Endothelial cell (in vitro differentiated cells): ENCODE measurements around the gene SLC22A14. TPM values are rescaled to one million over a fixed set of nuclear protein-coding genes. Genes with fewer than 3 reads are reported as not detected.

Experiments
- DNase-seq: peaks from one replicate; pipeline ENCODE4 v3.0.0; 2021; ENCODE audit warnings: low spot score
- H3K27ac Mint-ChIP-seq: one replicate; pipeline ENCODE4 v1.8.0; 2021; ENCODE audit warnings: mixed read lengths, inconsistent platforms; ENCODE audit not compliant: unreplicated experiment
- H3K27me3 Mint-ChIP-seq: one replicate; pipeline ENCODE4 v1.8.0; 2021; ENCODE audit warnings: mild to moderate bottlenecking, moderate library complexity, mixed read lengths, inconsistent platforms; ENCODE audit not compliant: unreplicated experiment
- H3K36me3 Mint-ChIP-seq: one replicate; pipeline ENCODE4 v1.8.0; 2021; ENCODE audit warnings: mild to moderate bottlenecking, low read depth, mixed read lengths, inconsistent platforms; ENCODE audit not compliant: unreplicated experiment
- H3K4me1 Mint-ChIP-seq: one replicate; pipeline ENCODE4 v1.8.0; 2021; ENCODE audit warnings: mild to moderate bottlenecking, mixed read lengths, inconsistent platforms; ENCODE audit not compliant: unreplicated experiment
- H3K4me3 Mint-ChIP-seq: one replicate; pipeline ENCODE4 v1.8.0; 2021; ENCODE audit warnings: mild to moderate bottlenecking, mixed read lengths, inconsistent platforms; ENCODE audit not compliant: unreplicated experiment
- H3K9me3 Mint-ChIP-seq: one replicate; pipeline ENCODE4 v1.8.0; 2021; ENCODE audit warnings: mixed read lengths, inconsistent platforms; ENCODE audit not compliant: unreplicated experiment
- total RNA-seq: library from RNA; stranded (reverse); fragmentation: NEBNext Ultra II Directional; extraction: Animal tissue kit (Norgen Biotek cat#: 25700); gene quantifications from one replicate; pipeline ENCODE4 v1.2.1, GENCODE V29; 2021; ENCODE audit not compliant: unreplicated experiment
- TF ChIP-seq, protein P1 (sequence below): fragments of 200-600 bp; sonication (generic); IDR thresholded peaks from one replicate; pipeline ENCODE4 v1.5.0; 2021; ENCODE audit warnings: antibody characterized with exemption; ENCODE audit not compliant: unreplicated experiment

SLC22A14 gene
- total RNA-seq, 1 donor from 2014 or later, result 0.36 TPM

DNA sequence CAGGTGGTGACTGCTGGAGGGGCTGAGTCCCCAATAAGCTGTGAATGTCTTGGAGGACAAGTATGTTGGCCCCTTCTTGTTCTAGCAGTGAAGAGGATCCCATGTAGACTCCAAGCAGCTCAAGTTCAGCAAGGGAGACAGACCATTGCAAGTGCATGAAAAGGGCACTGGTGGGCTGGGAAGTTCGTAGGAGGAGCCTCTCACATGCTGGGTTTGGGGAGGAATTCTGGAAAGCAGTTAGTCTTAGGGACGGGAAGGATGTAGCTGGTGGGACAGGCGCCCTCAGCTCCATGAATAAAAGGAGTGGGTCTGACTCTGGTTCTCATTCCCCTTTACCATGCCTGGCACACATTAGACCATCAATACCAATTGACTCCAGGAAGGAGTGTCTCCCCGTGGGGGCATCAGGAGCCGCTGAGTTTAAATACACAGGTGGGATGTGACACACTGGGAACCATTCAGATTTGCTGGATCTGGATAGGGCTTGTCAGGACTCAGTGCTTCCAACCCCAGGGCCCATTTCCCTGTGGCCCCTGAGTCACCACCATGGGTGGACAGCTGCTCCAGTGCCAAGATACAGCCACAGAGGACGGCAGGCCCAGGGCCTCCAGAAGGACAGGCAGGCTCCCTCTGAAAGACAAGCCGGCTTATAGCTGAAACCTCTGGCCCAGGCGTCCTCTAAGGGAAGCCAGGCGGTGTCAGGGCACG lies 63.9 kb downstream of the SLC22A14 start:
- peaks cover 4% of the 10 kb centered on the region for H3K4me1 Mint-ChIP-seq
- TF ChIP-seq, protein P1, sequence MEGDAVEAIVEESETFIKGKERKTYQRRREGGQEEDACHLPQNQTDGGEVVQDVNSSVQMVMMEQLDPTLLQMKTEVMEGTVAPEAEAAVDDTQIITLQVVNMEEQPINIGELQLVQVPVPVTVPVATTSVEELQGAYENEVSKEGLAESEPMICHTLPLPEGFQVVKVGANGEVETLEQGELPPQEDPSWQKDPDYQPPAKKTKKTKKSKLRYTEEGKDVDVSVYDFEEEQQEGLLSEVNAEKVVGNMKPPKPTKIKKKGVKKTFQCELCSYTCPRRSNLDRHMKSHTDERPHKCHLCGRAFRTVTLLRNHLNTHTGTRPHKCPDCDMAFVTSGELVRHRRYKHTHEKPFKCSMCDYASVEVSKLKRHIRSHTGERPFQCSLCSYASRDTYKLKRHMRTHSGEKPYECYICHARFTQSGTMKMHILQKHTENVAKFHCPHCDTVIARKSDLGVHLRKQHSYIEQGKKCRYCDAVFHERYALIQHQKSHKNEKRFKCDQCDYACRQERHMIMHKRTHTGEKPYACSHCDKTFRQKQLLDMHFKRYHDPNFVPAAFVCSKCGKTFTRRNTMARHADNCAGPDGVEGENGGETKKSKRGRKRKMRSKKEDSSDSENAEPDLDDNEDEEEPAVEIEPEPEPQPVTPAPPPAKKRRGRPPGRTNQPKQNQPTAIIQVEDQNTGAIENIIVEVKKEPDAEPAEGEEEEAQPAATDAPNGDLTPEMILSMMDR, result no peak
- DNase-seq, result no peak
- peak overlapping the region; percentile 85 for H3K4me3 Mint-ChIP-seq
- no peaks in the 10 kb centered on the region for H3K9me3 Mint-ChIP-seq
- H3K36me3 Mint-ChIP-seq, result peaks cover 5% of the 10 kb centered on the region
- no peak overlapping the region for H3K27ac Mint-ChIP-seq
- H3K27me3 Mint-ChIP-seq, result peaks cover 2% of the 10 kb centered on the region

DNA sequence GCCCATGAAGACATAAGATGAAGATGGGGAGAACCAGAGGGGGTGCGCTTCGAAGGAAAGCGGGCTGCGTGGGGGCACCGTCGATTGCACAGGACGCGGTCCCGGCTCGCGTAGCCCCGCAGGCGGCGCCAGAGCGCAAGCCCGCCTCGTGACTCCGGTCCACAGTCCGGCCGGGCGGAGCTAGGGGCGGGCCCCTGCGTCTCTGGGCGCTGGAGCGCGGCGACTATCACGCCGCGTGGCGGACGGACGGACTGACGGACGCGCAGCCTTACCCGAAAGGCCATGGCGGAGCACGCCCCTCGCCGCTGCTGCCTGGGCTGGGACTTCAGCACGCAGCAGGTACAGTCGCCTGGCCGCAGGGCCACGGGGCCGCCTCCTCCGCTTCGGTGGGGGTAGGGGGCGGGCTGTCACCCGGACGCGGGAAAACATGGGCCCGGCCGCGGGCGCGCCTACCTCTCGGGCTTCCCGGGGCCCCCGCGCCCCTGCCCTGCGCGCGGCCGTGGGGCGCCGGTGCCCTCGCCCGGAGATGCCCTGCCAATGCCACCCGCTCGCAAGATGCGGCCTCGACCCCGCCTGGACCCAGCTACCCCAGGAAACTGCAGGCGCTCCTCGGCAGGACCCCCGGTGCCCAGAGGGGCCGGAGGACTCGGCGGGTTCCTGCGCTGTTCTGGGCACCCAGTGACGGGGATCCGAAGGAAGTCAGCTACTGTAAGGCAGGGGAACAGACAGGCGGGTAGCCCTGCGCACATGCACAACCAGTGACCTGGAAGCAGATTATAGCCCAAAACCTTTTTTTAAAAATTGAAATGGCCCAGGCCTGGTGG lies 64.7 kb downstream of the SLC22A14 start, which contains the start of gene XYLB:
TSS of gene XYLB (plus strand) at position 199 of the 824 bp plus-strand sequence. CDS start at position 283, 84 bp downstream.
- Mint-ChIP-seq H3K36me3 (peaks cover 5% of the 10 kb centered on the region), H3K9me3 (no peaks in the 10 kb centered on the region), H3K27me3 (peaks cover 2% of the 10 kb centered on the region), H3K27ac (no peak within 1 kb of the TSS), H3K4me3 (peak within 1 kb of the TSS; percentile 85), H3K4me1 (peaks cover 4% of the 10 kb centered on the region)
- TF ChIP-seq, protein P1, result peak; percentile 56
- peak; percentile 89 for DNase-seq

DNA sequence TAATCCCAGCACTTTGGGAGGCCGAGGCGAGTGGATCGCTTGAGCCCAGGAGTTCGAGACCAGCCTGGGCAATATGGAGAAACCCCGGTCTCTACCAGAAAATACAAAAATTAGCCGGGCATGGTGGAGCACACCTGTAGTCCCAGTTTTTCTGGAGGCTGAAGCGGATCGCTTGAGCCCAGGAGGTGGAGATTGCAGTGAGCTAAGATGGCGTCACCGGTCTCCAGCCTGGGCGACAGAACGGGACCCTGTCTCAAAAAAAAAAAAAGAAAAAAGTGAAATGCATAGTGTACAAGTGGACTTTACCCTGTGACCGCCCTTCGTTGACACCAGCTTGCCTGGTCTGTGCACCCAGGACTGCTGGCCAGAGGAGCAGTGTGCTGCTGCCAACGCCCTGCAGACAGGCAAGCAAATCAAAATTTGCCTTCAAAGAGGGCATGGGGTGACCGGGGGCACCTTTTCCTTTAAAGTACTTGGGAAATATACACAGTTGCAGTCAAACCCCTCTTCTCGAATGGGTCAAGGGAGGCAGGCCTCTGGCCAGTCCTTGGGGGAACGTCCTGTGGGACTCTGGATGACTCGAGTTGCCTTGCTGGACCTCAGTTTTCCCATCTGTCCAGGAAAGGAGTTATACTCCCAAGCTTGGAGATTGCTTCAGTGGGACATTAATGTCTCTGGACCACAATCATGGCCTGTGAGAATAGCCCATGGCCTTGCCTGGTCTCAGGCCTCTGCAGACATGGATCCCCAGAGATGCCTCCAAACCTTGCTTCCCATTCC lies 65.5 kb downstream of the SLC22A14 start:
- Mint-ChIP-seq H3K36me3 (peaks cover 5% of the 10 kb centered on the region), H3K27ac (no peak overlapping the region), H3K27me3 (peaks cover 2% of the 10 kb centered on the region), H3K4me3 (no peak overlapping the region), H3K4me1 (peaks cover 4% of the 10 kb centered on the region), H3K9me3 (no peaks in the 10 kb centered on the region)
- DNase-seq, result no peak
- TF ChIP-seq, protein P1, result no peak

DNA sequence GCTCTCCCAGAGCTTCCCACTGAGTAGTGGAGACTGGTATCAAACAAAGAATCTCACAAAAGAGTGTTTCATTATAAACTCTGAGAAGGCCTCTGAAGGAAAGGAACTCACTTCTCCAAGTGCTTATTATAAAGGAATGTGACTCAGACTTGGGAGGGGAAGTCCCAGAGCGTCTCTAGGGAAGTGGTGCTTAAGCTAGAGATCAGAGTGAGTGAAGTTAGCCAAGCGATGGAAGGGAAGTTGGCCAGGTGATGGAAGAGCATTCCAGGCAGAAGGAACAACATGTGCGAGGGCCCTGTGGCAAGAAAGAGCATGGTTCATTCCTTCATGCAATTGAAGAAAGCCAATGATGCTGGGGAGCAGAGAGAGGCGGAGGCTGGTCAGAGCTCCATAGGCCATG lies 66.8 kb downstream of the SLC22A14 start:
- TF ChIP-seq, protein P1, result no peak

More for the DNA sequence above, 66.8 kb downstream of the SLC22A14 start:
- DNase-seq, result no peak
- no peak overlapping the region for H3K4me3 Mint-ChIP-seq
- no peaks in the 10 kb centered on the region for H3K9me3 Mint-ChIP-seq
- H3K27me3 Mint-ChIP-seq, result peaks cover 3% of the 10 kb centered on the region
- H3K4me1 Mint-ChIP-seq, result peaks cover 4% of the 10 kb centered on the region
- no peak overlapping the region for H3K27ac Mint-ChIP-seq
- peaks cover 5% of the 10 kb centered on the region for H3K36me3 Mint-ChIP-seq
